ENCODE results near the gene GPI. TPM values are rescaled to one million over a fixed set of nuclear protein-coding genes. Genes with fewer than 3 reads are reported as not detected.

The GPI gene
- polyA plus RNA-seq, 1 donor (not counting 4 experiments of a cell fraction or from before 2014, with no cell fraction given), result 123 TPM

DNA sequence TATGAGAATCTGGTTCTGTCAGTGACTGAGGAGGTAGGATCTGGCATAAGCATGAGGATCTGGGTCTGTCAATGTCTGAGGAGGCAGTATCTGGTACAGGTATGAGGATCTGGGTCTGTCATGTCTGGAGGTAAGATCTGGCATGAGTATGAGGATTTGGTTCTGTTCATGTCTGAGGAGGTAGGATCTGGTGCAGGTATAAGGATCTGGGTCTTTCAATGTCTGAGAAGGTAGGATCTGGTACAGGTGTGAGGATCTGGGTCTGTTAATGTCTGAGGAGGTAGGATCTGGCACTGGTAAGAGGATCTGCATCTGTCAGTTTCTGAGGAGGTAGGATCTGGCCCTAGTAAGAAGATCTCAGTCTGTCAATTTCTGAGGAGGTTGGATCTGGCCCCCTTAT is 26.8 kb downstream of the GPI start:
- DNase-seq (ENCODE audit: low read depth, low spot score), result no peak
- TF ChIP-seq EZH2 (IDR thresholded peaks at IDR 0.05; ENCODE audit: low read length), result no peak
- TF ChIP-seq, protein P1, sequence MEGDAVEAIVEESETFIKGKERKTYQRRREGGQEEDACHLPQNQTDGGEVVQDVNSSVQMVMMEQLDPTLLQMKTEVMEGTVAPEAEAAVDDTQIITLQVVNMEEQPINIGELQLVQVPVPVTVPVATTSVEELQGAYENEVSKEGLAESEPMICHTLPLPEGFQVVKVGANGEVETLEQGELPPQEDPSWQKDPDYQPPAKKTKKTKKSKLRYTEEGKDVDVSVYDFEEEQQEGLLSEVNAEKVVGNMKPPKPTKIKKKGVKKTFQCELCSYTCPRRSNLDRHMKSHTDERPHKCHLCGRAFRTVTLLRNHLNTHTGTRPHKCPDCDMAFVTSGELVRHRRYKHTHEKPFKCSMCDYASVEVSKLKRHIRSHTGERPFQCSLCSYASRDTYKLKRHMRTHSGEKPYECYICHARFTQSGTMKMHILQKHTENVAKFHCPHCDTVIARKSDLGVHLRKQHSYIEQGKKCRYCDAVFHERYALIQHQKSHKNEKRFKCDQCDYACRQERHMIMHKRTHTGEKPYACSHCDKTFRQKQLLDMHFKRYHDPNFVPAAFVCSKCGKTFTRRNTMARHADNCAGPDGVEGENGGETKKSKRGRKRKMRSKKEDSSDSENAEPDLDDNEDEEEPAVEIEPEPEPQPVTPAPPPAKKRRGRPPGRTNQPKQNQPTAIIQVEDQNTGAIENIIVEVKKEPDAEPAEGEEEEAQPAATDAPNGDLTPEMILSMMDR (optimal IDR thresholded peaks at IDR 0.05 in 1 of 3, IDR thresholded peaks at IDR 0.05 in 1 of 3, conservative IDR thresholded peaks at IDR 0.05 in 1 of 3; ENCODE audit: extremely low read depth in 1 of 3, insufficient read depth in 2 of 3, low read length in 3 of 3), result no peak
- H2AFZ ChIP-seq (ENCODE audit: control insufficient read depth, low read length), result no peak overlapping the region
- H3K4me3 ChIP-seq (ENCODE audit: control insufficient read depth in 2 of 3, extremely low read depth in 1 of 3, insufficient read depth in 2 of 3, low read depth in 1 of 3, low read length in 3 of 3), result no peak overlapping the region
- H4K20me1 ChIP-seq (ENCODE audit: control insufficient read depth, extremely low read depth, insufficient read depth, low read length), result peaks cover 4% of the 10 kb centered on the region
- no peaks in the 10 kb centered on the region for H3K9me1 ChIP-seq (ENCODE audit: control insufficient read depth, extremely low read depth, insufficient read depth, low read length)
- no peak overlapping the region for H3K27ac ChIP-seq (ENCODE audit: control insufficient read depth, insufficient read depth, low read length)
- no peak overlapping the region for H3K4me2 ChIP-seq (ENCODE audit: control insufficient read depth, extremely low read depth, insufficient read depth, low read depth, low read length)
- H3K9ac ChIP-seq (ENCODE audit: control insufficient read depth, extremely low read depth, insufficient read depth, low read length), result no peak overlapping the region
- no peak for FAIRE-seq
- H3K36me3 ChIP-seq (ENCODE audit: control insufficient read depth in 2 of 2, extremely low read depth in 1 of 2, insufficient read depth in 2 of 2, low read length in 2 of 2), result peaks cover 66 to 68% of the 10 kb centered on the region in 2 experiments
- H3K79me2 ChIP-seq (ENCODE audit: control insufficient read depth, insufficient read depth, low read length), result no peaks in the 10 kb centered on the region
- dilution Hi-C loops (cut with MboI; ENCODE audit: extremely low pct_ligation_motif_present, low sequenced_read_pairs), result no loop called here
- H3K9me3 ChIP-seq (ENCODE audit: control insufficient read depth, low read depth, low read length), result no peaks in the 10 kb centered on the region
- no peaks in the 10 kb centered on the region for H3K27me3 ChIP-seq (ENCODE audit: control insufficient read depth, extremely low read depth, insufficient read depth, low read length)
- no peaks in the 10 kb centered on the region for H3K4me1 ChIP-seq (ENCODE audit: control insufficient read depth, extremely low read depth, insufficient read depth, low read length)

DNA sequence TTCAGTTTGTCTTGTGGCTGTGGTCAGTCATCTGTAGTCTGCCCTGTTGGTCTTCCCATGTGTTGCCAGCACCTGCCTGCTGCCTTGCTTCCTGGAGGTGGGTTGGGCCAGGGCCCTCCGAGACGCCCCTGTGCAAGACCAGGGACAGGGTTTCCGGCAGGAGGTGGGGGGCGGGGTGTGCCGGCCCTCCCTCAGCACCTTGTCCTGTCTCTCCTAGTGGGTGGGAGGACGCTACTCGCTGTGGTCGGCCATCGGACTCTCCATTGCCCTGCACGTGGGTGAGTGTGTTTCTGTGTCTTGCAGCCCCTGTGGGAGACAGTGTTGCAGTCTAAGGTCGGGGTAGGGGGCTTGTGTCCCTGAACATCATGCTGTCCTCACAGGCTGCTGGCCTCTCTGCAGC is 28.0 kb downstream of the GPI start:
- DNase-seq (ENCODE audit: low read depth, low spot score) (no peak), FAIRE-seq (no peak)
- Histone ChIP-seq H3K27me3 (ENCODE audit: control insufficient read depth, extremely low read depth, insufficient read depth, low read length) (no peaks in the 10 kb centered on the region), H3K9me1 (ENCODE audit: control insufficient read depth, extremely low read depth, insufficient read depth, low read length) (no peaks in the 10 kb centered on the region), H3K4me1 (ENCODE audit: control insufficient read depth, extremely low read depth, insufficient read depth, low read length) (no peaks in the 10 kb centered on the region), H3K9ac (ENCODE audit: control insufficient read depth, extremely low read depth, insufficient read depth, low read length) (no peak overlapping the region), H3K9me3 (ENCODE audit: control insufficient read depth, low read depth, low read length) (no peaks in the 10 kb centered on the region), H3K36me3 (ENCODE audit: control insufficient read depth in 2 of 2, extremely low read depth in 1 of 2, insufficient read depth in 2 of 2, low read length in 2 of 2) (peaks cover 65 to 68% of the 10 kb centered on the region in 2 experiments), H3K4me3 (ENCODE audit: control insufficient read depth in 2 of 3, extremely low read depth in 1 of 3, insufficient read depth in 2 of 3, low read depth in 1 of 3, low read length in 3 of 3) (no peak overlapping the region), H2AFZ (ENCODE audit: control insufficient read depth, low read length) (no peak overlapping the region), H4K20me1 (ENCODE audit: control insufficient read depth, extremely low read depth, insufficient read depth, low read length) (no peaks in the 10 kb centered on the region), H3K27ac (ENCODE audit: control insufficient read depth, insufficient read depth, low read length) (no peak overlapping the region), H3K79me2 (ENCODE audit: control insufficient read depth, insufficient read depth, low read length) (no peaks in the 10 kb centered on the region), H3K4me2 (ENCODE audit: control insufficient read depth, extremely low read depth, insufficient read depth, low read depth, low read length) (no peak overlapping the region)
- dilution Hi-C loops (cut with MboI; ENCODE audit: extremely low pct_ligation_motif_present, low sequenced_read_pairs), result no loop called here
- TF ChIP-seq, protein P1 (optimal IDR thresholded peaks at IDR 0.05 in 1 of 3, IDR thresholded peaks at IDR 0.05 in 1 of 3, conservative IDR thresholded peaks at IDR 0.05 in 1 of 3; ENCODE audit: extremely low read depth in 1 of 3, insufficient read depth in 2 of 3, low read length in 3 of 3), result no peak
- no peak for TF ChIP-seq EZH2 (IDR thresholded peaks at IDR 0.05; ENCODE audit: low read length)
